ENCODE data around the gene OGFOD2.

- TF ChIP-seq ESRRB (CRISPR knock-in tag; IDR thresholded peaks at IDR 0.05; ENCODE audit: borderline replicate concordance) (no peak), CTCF (IDR thresholded peaks at IDR 0.05 in 2 of 3, conservative IDR thresholded peaks at IDR 0.05 in 1 of 3; ENCODE audit: insufficient read depth in 2 of 3, low read depth in 1 of 3, low read length in 3 of 3) (no peak)
These were observed 10.4 kb upstream of the OGFOD2 start for GRCh38 chr12:122964439-122965257.

All from K562 (cell line).